GM19467 (cell line): ENCODE data around the gene DOCK4.

Source experiments
- ATAC-seq: cut with Tn5 transposase; IDR thresholded peaks from one replicate; pipeline ENCODE4 v1.9.1; 2021; ENCODE audit warnings: mild to moderate bottlenecking, moderate library complexity; ENCODE audit not compliant: unreplicated experiment

Gene DOCK4

DNA sequence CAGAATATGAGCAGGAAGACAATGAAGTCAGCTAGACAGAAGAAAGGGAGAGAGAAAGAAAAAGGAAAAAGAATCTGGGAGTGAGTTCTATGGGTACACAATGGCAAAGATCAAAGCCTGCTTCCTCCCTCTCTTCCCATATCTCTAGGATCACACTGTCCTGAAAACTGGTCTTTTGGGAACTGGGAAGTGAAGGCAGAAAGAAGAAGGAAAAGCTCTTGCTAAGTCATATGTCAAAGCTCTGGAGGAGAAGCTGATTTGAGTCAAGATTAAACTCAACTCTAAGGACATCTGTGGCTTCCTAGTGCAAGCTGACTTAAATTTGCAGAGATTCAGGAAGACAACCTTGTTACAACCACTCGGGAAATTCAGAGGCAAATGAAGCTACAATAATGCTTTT, 147.5 kb downstream of the DOCK4 start:
- ATAC-seq: no peak

DNA sequence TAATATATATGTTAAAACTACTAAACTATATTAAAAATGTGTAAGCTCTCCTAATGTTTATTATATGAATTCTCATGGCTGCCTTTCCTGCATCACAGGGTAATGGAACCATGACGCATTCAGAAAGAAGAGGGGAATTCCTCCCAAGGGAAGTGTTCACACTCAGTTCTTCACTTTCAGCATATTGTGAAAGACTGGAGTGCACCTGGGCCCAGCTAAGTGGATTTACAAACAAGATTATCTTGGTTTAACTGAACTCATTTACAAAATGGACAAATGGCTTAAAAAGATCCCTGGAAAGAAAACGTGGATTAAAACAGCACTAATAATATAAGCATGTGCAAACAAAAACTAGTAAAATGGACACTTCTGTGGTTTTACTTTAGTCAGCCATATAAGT, 149.8 kb downstream of the DOCK4 start:
- ATAC-seq: no peak

DNA sequence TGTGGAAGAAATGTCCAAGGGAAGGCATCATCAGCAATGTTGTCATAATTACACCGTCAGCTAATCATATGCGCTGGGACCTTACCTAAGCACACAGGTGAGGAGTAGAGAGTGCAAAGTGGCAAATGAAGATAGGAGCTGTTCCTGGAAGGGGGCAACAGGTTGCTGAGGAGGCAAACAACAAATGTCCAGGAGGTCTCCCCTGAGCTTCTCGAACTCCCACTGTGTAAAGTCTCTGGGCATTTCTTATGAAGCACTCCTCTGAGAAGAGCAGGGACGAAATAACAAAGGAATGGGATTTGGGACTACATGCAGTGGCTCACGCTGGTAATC, 152.5 kb downstream of the DOCK4 start:
- no peak for ATAC-seq

DNA sequence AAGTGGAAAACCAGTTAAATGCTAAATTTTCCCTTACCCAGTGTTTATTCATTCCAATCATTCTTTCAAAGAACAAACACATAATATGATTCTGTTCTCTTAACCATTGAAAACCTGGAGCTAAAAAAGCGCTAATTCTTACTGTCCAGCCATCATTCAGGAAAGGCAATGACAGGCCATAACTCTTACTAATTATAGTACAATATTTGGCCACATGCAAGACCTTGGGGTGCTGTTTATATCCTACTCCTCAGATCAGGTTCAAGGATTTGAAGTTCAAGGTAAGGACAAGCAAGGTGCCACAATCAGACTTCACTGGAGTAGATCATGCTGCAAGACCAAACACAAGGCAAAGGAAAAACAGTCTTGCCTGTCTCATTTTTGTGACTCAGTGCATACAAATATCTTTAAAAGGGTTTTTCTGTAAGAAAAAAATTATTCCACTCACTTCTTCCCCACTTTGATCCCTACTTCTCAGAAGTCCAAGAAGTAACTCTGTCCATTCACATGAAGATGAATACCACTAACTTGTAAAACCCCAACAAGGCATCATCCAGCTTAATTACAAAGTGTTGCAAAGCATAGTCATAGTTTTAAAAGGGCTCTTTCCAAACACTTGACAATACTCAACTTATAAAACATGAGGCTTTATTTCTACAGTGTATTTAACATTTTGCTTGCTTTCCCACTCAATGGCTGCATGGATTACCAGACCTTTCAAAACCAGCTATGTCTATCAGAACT, 153.0 kb downstream of the DOCK4 start:
- no peak for ATAC-seq

DNA sequence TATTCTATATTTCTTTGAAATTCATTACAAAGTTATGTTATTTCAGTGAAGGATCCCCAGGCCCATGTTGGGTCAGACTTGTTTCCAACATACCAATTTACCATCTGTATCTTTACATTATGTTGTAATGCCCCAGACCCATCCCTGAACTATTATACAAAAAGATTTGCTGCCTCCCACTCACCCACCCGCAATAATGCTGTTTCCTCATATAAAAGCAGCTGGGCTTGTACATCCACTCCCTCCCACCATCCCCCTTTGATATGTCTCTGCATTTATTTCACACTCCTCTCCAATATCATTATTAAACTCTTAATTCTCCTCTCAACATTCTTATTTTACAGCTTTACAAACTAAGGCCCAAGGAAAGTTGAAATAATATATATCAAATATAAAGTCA, 153.7 kb downstream of the DOCK4 start:
- ATAC-seq: no peak

DNA sequence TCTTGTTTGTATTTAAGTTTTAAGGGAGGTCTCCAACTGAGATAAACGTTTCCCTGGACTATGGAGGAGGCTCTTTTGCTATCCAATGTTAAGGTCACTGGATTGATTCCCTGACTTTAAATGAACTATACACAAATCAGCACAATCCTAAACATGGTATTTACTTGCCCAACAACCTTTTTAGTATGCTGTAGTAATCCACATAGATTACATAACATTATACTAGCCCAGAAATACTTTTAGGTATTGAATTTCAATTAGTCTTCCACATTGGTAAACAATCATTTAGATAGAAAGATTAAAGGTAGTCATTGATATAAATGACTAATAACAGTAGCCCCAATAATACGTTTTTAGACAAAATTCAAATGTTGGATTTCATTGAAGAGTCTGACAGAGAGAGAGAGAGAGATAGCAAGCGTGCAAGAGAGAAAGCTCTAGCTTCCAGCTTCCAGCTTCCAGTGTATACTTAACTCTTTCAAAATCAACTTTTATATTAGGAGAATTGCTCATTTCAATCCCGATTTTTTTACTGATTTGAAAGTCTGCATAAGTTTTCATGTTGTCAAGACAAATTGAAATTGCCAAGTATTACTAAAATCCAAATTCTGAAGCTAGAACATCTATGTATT, 155.8 kb downstream of the DOCK4 start:
- ATAC-seq: no peak

DNA sequence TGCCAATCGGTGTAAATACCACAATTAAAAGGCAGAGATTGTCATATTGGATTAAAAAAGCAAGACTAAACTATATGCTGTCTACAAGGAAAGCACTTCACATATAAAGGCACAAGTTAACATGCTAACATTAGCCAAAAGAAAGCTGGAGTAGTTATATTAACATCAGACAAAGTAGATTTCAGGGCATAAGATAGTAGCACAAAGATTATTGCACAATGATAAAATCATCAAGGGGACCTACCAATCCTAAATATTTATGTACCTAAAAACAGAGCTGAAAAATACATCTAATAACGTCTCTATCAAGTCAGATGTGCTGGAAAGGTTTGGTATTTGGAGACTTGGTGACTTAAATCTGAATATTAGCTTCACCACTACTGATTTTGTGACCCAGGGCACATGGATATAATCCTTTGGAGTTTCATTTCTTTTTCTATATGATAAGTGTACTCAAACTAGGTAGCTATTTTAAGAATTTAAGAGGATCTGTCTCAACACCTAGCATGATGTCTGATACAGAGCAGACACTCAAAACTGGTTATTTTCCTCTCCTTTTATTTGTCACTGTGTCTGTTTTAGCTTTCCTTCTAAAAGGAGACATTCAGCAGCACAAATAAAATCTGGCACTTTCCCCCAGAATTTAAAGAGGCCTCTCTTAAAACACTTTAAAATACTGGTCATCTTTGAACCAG, 156.5 kb downstream of the DOCK4 start:
- no peak for ATAC-seq

DNA sequence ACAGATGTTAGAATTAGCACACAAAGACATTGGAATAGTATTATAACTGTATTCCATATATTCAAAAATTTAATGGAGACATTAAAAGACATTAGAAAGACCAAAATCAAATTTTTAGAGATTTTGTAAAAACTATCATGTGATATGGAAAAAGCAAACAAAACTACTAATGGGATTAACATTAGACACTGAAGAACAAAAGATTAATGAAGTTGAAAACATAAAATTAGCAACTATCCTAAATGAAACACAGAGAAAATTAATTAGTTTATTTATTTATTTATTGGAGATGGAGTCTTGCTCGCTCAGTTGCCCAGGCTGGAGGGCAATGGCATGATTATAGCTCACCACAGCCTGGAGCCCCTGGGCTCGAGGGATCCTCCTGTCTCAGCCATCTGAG, 158.8 kb downstream of the DOCK4 start:
- ATAC-seq: no peak

DNA sequence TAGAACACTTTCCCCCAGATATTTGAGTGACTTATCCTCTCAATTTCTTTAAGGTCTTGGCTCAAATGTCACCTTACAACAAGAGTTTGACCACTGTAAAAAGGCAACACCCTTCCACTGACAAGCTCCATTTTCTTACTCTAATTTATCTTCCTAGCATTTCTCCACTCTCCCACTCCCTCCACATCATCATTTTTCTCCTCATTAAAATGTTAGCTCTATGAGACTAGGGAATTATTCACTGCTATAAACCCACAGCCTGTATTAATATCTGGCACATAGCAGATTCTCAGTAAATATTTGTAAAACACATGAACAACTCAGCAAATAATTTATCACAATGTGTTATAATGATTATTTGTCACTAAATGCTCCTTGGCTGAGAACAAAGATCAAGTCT, 161.0 kb downstream of the DOCK4 start:
- ATAC-seq: no peak

DNA sequence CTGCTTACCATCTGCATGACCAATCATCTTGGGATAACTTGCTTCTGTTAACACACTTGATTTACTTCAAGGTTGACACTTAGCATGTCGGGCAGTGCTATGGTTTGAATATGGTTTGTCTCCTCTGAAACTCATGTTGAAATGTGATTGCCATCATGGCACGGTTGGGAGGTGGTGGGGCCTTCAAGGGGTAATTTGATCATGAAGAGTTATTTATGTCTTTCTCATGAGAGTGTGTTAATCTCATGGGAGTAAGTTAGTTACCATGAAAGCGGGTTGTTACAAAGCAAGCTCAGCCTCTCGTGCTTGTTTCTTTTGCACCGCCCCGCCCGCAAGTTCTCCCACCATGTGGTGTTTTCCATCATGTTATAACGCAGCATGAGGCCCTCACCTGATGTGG, 163.6 kb downstream of the DOCK4 start:
- no peak for ATAC-seq

DNA sequence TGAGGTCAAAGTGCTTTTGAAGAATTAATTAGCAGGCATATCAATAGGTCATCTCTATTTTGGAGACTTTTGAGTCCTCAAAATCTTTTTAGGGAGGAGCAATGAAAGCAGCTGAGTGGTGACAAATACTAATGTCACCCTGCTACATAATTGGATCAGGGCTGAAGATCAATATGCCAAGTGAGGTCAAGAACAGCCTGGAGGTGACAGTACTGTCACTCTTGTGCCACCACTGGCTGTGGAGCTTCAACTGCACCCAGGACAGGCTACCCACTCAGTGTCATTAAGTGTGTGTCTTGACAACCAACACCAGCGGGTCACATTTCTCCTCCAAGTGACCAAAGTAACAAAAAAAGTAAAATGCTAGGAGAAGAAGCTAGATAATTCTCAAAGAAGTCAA, 167.8 kb downstream of the DOCK4 start:
- no peak for ATAC-seq

DNA sequence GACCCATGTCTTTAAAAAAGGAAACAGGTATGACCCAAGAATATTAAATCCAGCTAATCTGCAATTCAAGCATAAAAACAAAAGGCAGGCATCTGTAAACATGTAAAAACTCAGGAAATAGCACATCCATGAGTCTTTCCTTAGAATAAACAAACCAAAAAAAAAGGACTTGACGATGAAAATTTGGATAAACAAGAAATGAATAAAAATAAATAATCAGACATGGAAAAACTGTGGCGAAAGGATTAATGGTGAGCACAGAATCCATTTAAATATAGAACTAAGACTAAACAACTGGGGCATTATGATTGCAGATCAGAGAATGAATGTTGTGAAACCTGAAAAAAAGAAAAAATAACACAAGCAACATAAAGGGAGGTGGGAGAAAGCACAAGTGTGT, 170.1 kb downstream of the DOCK4 start:
- ATAC-seq: no peak

DNA sequence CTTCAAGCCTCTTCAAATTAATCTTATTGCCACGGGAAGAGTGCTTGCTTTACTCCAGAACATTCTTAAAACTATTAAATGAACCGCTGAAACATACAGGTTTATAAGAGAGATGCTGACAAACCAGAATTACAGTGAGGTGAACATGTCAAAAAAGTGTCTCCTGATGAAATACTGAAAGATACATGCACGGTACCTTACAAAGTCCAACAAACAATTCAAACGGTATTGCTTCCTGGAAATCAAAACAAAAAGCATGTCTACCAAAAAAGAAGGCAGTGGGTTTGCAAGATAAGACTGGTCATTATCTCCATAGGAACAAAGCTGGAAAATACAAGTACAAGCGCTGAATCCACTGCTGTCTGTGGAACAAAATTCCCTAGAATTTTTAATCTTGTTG, 174.5 kb downstream of the DOCK4 start:
- no peak for ATAC-seq

DNA sequence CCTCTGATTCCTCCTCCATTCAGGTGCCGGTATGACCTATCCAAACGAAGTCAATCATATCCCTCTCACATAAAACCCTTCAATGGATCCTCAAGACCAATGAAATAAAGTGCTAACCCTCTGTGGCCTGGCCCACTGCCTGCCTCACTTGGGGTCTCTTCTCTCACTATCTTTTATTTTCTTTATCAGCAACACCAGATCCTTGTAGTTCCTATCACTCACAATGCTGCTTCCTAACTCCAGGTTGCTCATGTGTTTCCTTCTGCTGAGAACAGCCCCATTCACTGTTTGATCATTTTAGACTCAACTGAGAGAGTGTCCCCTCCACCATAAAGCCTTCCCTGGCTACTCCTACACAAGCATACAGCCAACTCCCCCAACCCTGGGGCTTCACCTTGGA, 180.6 kb downstream of the DOCK4 start:
- no peak for ATAC-seq

DNA sequence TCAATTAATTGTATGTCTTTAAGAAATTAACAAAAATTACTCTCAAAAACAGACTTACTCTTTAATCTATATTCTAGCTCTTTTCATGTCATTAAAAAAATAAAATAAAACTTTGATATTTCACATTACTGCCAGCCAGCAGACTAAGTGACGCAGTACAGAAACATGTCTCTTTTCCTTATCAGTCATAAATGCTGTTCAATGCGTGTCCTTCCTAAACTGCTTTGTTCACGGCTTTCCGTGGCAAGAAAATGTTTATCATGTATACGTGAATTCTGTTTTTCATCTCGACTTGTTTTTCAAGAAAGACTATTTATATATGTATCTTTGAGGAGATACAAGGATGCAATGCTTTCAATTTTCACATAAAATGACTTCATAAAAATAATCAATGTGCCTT, 182.4 kb downstream of the DOCK4 start:
- no peak for ATAC-seq

DNA sequence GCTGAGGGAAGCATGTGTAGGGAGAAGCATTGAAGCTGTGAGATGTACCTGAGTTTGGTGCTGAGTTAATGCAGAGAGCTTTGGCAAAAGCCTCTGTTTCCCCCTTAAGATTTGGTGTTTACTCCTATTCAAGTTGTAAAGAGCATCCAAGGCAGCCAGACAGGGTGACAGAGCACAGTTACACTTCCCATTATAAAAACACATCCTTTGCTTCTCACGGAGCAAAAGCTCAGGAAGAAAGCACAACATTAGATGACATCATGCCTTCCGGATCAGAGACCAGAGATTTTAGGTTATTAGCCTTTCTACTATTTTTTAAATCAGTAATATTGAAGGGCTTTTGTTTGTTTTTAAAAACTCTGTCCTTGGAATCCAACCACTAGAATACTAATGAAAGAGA, 182.9 kb downstream of the DOCK4 start:
- no peak for ATAC-seq

DNA sequence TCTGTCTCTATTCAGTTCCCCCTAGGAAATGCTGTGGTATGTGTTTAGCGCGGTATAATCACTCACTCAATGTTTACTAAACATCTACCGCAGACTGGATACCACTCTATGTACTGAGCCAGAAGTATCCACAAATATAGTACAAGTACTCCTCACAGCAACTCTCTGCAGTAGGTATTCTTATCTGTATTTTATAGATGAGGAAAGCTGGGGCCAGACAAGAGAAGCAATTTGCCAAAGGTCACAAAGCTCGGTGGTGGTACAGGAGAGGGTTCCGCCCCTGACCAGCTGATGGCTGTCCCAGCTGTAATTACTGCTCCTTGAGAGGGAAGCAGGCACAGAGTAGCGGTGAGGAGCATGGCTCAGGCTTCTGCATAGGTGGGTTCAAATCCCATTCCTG, 184.1 kb downstream of the DOCK4 start:
- no peak for ATAC-seq

DNA sequence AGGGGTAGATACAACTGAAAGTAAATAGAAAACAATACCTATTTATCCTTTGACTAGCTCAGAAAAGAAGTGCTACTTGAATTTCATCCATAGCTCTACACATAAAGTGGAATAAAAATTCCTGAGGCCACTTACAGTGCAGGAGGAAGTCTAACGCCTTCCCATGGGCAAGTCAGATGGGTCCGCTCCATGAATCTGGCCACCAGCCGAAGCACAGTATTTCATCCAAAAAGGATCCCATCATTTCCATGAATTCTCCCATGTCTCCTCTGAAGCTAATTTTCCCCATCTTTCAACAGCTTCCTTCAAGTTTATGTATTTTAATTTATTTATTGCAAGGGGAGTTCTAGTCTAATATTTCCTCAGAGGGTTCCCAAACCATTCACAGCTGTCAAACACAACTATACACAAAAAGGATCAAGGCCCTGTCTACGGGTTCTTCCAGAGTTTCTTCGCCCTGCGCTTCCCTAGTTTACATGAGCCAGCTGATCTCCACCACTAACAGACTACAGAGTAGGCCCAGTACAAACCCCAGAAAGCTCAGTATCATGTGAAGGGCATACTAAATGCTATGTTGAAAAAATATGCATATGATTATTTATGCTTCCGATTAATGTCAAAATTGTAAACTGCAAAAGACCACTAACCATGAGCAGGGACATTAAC, 184.7 kb downstream of the DOCK4 start:
- no peak for ATAC-seq

DNA sequence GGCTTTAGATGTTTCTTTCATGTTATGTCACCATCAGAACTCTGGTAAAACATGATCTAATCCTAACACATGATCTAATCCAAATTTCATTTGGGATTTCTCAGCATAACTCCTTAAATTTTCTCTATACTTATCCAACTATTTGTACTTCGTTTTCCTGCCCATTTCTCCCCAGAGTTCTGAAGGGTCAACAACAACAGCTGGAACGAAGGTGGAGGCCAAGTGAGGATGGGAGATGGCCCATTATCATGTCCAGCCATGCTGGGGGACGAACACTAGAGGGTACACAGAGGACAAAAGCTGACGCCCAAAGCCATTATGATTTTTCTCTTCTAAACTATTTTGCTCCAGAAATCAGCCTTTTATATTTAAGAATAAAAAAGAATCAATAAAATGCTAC, 185.4 kb downstream of the DOCK4 start:
- ATAC-seq: no peak

DNA sequence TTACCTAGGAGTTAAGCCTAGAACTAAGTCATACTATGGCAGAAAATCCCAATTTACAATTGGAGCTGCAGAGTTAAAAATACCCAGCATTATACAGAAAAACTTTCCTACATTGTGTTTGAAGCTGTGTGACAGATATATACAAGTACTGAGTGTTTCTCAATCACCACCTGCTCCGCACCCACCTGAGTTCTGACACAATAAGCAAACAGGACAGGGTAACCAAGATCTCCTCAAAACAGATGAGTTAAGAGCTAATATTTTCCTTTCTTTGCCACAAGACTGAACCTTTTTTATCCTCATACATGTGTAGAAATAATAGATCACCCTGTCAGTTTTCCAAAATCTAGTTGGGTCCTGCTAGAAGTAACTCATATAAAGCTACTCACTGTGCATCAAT, 186.3 kb downstream of the DOCK4 start:
- no peak for ATAC-seq

DNA sequence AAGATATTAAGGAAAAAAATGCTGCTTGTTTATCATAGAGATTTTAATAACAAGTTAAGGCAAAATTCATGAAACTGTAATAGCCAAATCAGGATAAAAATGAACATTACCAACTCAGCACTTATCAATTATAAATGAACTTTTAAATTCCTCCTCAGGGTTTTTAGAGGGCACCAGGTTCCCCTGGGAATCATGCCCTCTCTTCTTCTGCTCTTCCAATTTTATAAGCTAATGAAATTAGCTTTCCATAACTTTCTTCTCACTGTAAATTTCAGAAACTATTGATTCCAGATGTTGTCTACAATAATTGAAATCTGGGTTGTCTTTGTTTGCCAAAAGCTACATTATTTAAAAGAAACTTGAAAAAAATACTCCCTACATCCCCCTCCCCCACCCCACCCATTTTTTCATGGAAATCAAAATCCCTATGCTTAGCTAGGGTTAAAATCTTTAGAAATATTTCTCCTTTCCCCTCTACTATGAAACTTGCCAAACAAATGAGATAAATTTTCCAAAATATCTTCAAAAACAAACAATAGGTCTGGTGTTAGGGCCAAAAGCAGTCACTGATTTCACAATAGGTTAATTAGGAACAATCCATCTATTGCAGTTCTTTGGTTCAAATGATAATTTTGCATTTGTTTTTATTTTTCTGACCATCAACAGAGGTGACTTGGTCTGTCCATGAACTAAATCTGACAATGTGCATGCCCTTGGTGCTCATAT, 187.7 kb downstream of the DOCK4 start:
- no peak for ATAC-seq
